Measurements from ENCODE around the gene ZNF750.
A peak's percentile ranks its signal among the peaks of the same experiment; 100 is the strongest.
"Not testable (repeated sequence)": the region's sequence is repeated elsewhere in the genome, so short reads cannot be mapped to it uniquely, and the experiment has no call there.

Gene ZNF750

GRCh38 chr17:82790391-82790790, 49.4 kb downstream of the ZNF750 start:
- no peak for DNase-seq

GRCh38 chr17:82789806-82790205, 50.0 kb downstream of the ZNF750 start:
- no peak for DNase-seq

- DNase-seq: no peak
Measured at GRCh38 chr17:82789051-82789592, 50.7 kb downstream of the ZNF750 start.

- DNase-seq: no peak
Measured at GRCh38 chr17:82788206-82789001, 51.4 kb downstream of the ZNF750 start.

GRCh38 chr17:82787081-82787848, 52.6 kb downstream of the ZNF750 start:
- DNase-seq: no peak

- DNase-seq: no peak
Measured at GRCh38 chr17:82786427-82786826, 53.4 kb downstream of the ZNF750 start.

- DNase-seq: not testable (repeated sequence)
Measured at GRCh38 chr17:82785581-82785980, 54.2 kb downstream of the ZNF750 start.

GRCh38 chr17:82783498-82783897, 56.3 kb downstream of the ZNF750 start:
- DNase-seq: no peak

- DNase-seq: no peak
Measured at GRCh38 chr17:82782657-82783207, 57.1 kb downstream of the ZNF750 start.

- DNase-seq: peak; percentile 72 to 83
Measured at GRCh38 chr17:82781894-82782274, 57.9 kb downstream of the ZNF750 start.

- no peak for DNase-seq
Measured at GRCh38 chr17:82780971-82781893, 58.6 kb downstream of the ZNF750 start.

- DNase-seq: no peak
Measured at GRCh38 chr17:82780195-82780594, 59.6 kb downstream of the ZNF750 start.

- no peak for DNase-seq
Measured at GRCh38 chr17:82779541-82779940, 60.3 kb downstream of the ZNF750 start.
